GM19468 (cell line): ENCODE measurements around the gene BCL2L2.

Experiments
- ATAC-seq: cut with Tn5 transposase; IDR thresholded peaks from one replicate; pipeline ENCODE4 v1.9.1; 2021; ENCODE audit warnings: mild to moderate bottlenecking, moderate library complexity, moderate number of reproducible peaks; ENCODE audit not compliant: unreplicated experiment; ENCODE audit errors: extremely low read depth

Gene BCL2L2

GRCh38 chr14:23299211-23299957 is 7.2 kb upstream of the BCL2L2 start:
- ATAC-seq: no peak

- no peak for ATAC-seq
These were observed 6.5 kb upstream of the BCL2L2 start for GRCh38 chr14:23299986-23300686.

- ATAC-seq: no peak
These were observed 5.9 kb upstream of the BCL2L2 start for GRCh38 chr14:23300687-23301223.

- peak; percentile 77 for ATAC-seq
These were observed 5.2 kb upstream of the BCL2L2 start for GRCh38 chr14:23301288-23301968.

GRCh38 chr14:23301969-23302289 is 4.7 kb upstream of the BCL2L2 start:
- ATAC-seq: no peak

GRCh38 chr14:23302290-23303225 is 4.1 kb upstream of the BCL2L2 start, which contains the start of gene PPP1R3E:
TSS of gene PPP1R3E (minus strand) at chr14:23302859. CDS start at chr14:23302576, 283 bp downstream.
- ATAC-seq: no peak

GRCh38 chr14:23307146-23307530 is 505 bp downstream of the BCL2L2 start:
- no peak for ATAC-seq

- ATAC-seq: no peak
These were observed 1.3 kb downstream of the BCL2L2 start for GRCh38 chr14:23307687-23308644.

GRCh38 chr14:23308721-23309445 is 2.2 kb downstream of the BCL2L2 start:
- no peak for ATAC-seq

GRCh38 chr14:23310546-23310945 is 3.9 kb downstream of the BCL2L2 start:
- ATAC-seq: no peak

GRCh38 chr14:23316300-23316699 is 9.7 kb downstream of the BCL2L2 start:
- no peak for ATAC-seq

- ATAC-seq: no peak
These were observed 13.3 kb downstream of the BCL2L2 start for GRCh38 chr14:23319746-23320583.

- peak; percentile 95 for ATAC-seq
These were observed 14.2 kb downstream of the BCL2L2 start, which contains the start of gene PABPN1 for GRCh38 chr14:23320584-23321571. TSS of gene PABPN1 (plus strand) at chr14:23321457. CDS start at chr14:23321470, 13 bp downstream.

- no peak for ATAC-seq
These were observed 15.2 kb downstream of the BCL2L2 start for GRCh38 chr14:23321572-23322547.
